GM23338 (cell line): ENCODE data around the gene APOLD1. TPM values are rescaled to one million over a fixed set of nuclear protein-coding genes. Genes with fewer than 3 reads are reported as not detected.
"Not testable (repeated sequence)": the region's sequence is repeated elsewhere in the genome, so short reads cannot be mapped to it uniquely, and the experiment has no call there.

Experiments used
- ATAC-seq: fragments of 200-7000 bp; cut with Tn5 transposase; 3 replicates; pipeline ENCODE4 v1.9.1; 2020
- DNase-seq: peaks from one replicate; pipeline ENCODE4 v3.0.0-alpha.2; 2015; ENCODE audit warnings: low spot score
- H2AFZ ChIP-seq: fragments of 200-600 bp; sonication (generic); 2 replicates; pipeline ENCODE4 v1.8.0; 2016; ENCODE audit warnings: antibody characterized with exemption, mild to moderate bottlenecking, moderate library complexity
- H3F3A ChIP-seq: fragments of 200-600 bp; sonication (generic); replicated peaks from 2 replicates; pipeline ENCODE4 v1.8.0; 2017; ENCODE audit warnings: antibody characterized with exemption, mixed run types, low read depth
- H3K27ac ChIP-seq: fragments of 200-600 bp; sonication (generic); 2 replicates; pipeline ENCODE4 v1.6.1; 2016; ENCODE audit warnings: low read depth
- H3K27me3 ChIP-seq: fragments of 200-600 bp; sonication (generic); 2 replicates; pipeline ENCODE4 v1.8.0; 2016; ENCODE audit warnings: mild to moderate bottlenecking, mixed run types, moderate library complexity; ENCODE audit not compliant: insufficient read depth
- H3K36me3 ChIP-seq: fragments of 200-600 bp; sonication (generic); 2 replicates; pipeline ENCODE4 v1.8.0; 2016; ENCODE audit warnings: mild to moderate bottlenecking; ENCODE audit not compliant: insufficient read depth
- H3K4me1 ChIP-seq: fragments of 200-600 bp; sonication (generic); 2 replicates; pipeline ENCODE4 v1.8.0; 2016; ENCODE audit warnings: mild to moderate bottlenecking, moderate library complexity; ENCODE audit not compliant: insufficient read depth
- H3K4me2 ChIP-seq: fragments of 200-600 bp; sonication (generic); 2 replicates; pipeline ENCODE4 v1.7.1; 2017; ENCODE audit warnings: mixed run types
- H3K4me3 ChIP-seq: fragments of 200-600 bp; sonication (generic); 2 replicates; pipeline ENCODE4 v1.6.1; 2016; ENCODE audit warnings: mixed run types
- H3K79me2 ChIP-seq: fragments of 200-600 bp; sonication (generic); replicated peaks from 2 replicates; pipeline ENCODE4 v1.8.0; 2017; ENCODE audit warnings: mild to moderate bottlenecking; ENCODE audit not compliant: insufficient read depth
- H3K9me2 ChIP-seq: fragments of 200-600 bp; sonication (generic); 2 replicates; pipeline ENCODE4 v1.8.0; 2017; ENCODE audit not compliant: insufficient read depth
- H4K20me1 ChIP-seq: fragments of 200-600 bp; sonication (generic); replicated peaks from 2 replicates; pipeline ENCODE4 v1.8.0; 2017; ENCODE audit warnings: mild to moderate bottlenecking; ENCODE audit not compliant: insufficient read depth
- H3K27ac Mint-ChIP-seq: 2 replicates; pipeline ENCODE4 v1.8.0; 2020; ENCODE audit warnings: inconsistent platforms, mild to moderate bottlenecking, moderate library complexity, mixed read lengths
- H3K27me3 Mint-ChIP-seq: 3 replicates; pipeline ENCODE4 v1.8.0; 2022; ENCODE audit warnings: low read depth, mild to moderate bottlenecking, moderate library complexity, mixed read lengths, inconsistent platforms; ENCODE audit not compliant: insufficient read depth, poor library complexity
- H3K36me3 Mint-ChIP-seq: 3 replicates; pipeline ENCODE4 v1.8.0; 2021; ENCODE audit warnings: low read depth, mild to moderate bottlenecking, inconsistent platforms, moderate library complexity, mixed read lengths
- H3K4me1 Mint-ChIP-seq: 3 replicates; pipeline ENCODE4 v1.8.0; 2020; ENCODE audit warnings: mild to moderate bottlenecking, inconsistent platforms, mixed read lengths
- H3K4me3 Mint-ChIP-seq: 3 replicates; pipeline ENCODE4 v1.8.0; 2021; ENCODE audit warnings: moderate library complexity, mild to moderate bottlenecking, inconsistent platforms, mixed read lengths
- H3K9me3 Mint-ChIP-seq: 3 replicates; pipeline ENCODE4 v1.8.0; 2020; ENCODE audit warnings: moderate library complexity, mild to moderate bottlenecking, inconsistent platforms, mixed read lengths
- CTCF ChIP-seq, 2 experiments: fragments of 200-600 bp in 1 of 2; sonication (generic) in 1 of 2; conservative IDR thresholded peaks; 2 replicates each; pipeline versions ENCODE4 v1.5.1 to v1.6.1; 2016 to 2017; ENCODE audit warnings: antibody characterized with exemption in 2 of 2, low read depth in 2 of 2, mild to moderate bottlenecking in 2 of 2, moderate library complexity in 1 of 2
- EZH2phosphoT487 ChIP-seq: fragments of 200-600 bp; sonication (generic); IDR thresholded peaks from one replicate; pipeline ENCODE4 v1.8.1; 2018; ENCODE audit warnings: antibody characterized with exemption; ENCODE audit not compliant: unreplicated experiment
- REST ChIP-seq: IDR thresholded peaks from one replicate; pipeline ENCODE4 v1.6.1; 2018; ENCODE audit warnings: antibody characterized with exemption; ENCODE audit not compliant: unreplicated experiment
- polyA plus RNA-seq: library from polyadenylated mRNA; unstranded; fragments of >200 nt; fragmentation: Nextera tagmentation; extraction: Ambion mirVana; gene quantifications from 2 replicates; pipeline ENCODE4 v1.2.1, GENCODE V29; 2016
- total RNA-seq: library from RNA; depleted of rRNA; stranded (reverse); fragments of >200 nt; shearing (Covaris generic); gene quantifications from 2 replicates; pipeline ENCODE4 v1.2.3, GENCODE V29; 2014

The APOLD1 gene
- total and polyA plus RNA-seq, 2 experiments from 2014 or later: 0.94 to 1.8 TPM

- no peak for TF ChIP-seq EZH2phosphoT487
Measured at GRCh38 chr12:12784911-12785814, at the start of gene APOLD1 (continued).

GRCh38 chr12:12736759-12737676 lies 48.4 kb upstream of the APOLD1 start:
- Histone ChIP-seq H3K36me3 (no peaks in the 10 kb centered on the region), H3F3A (0 out of 2 replicates have a peak, but pooled peaks cover 4% of the 10 kb centered on the region), H2AFZ (peak overlapping the region; percentile 80), H3K4me3 (no peak overlapping the region), H3K27me3 (no peaks in the 10 kb centered on the region), H3K27ac (0 out of 2 replicates have a peak overlapping the region, but pooled peaks have one; percentile 17), H3K4me2 (no peak overlapping the region), H3K9me2 (no peaks in the 10 kb centered on the region), H4K20me1 (no peaks in the 10 kb centered on the region), H3K4me1 (no peaks in the 10 kb centered on the region), H3K79me2 (no peaks in the 10 kb centered on the region)
- Mint-ChIP-seq H3K4me3 (no peak overlapping the region), H3K9me3 (no peaks in the 10 kb centered on the region), H3K27me3 (peaks cover 3% of the 10 kb centered on the region), H3K4me1 (peaks cover 17% of the 10 kb centered on the region), H3K27ac (0 out of 2 replicates have a peak overlapping the region, but pooled peaks have one; percentile 43), H3K36me3 (no peaks in the 10 kb centered on the region)
- peak; percentile 75 for DNase-seq
- peak; percentile 82 for ATAC-seq
- TF ChIP-seq REST (no peak), CTCF (conservative IDR thresholded peaks at IDR 0.05; ENCODE audit: low read depth in 2 of 2) (peak; percentile 51 to 69)

- not testable (repeated sequence) for H3K36me3 ChIP-seq, H3K9me3 Mint-ChIP-seq, H3K4me3 ChIP-seq, DNase-seq, H3K27ac ChIP-seq, H3K36me3 Mint-ChIP-seq, H3K4me1 ChIP-seq, H3K4me2 ChIP-seq, H2AFZ ChIP-seq, H3F3A ChIP-seq, H3K27me3 Mint-ChIP-seq, H3K4me3 Mint-ChIP-seq, ATAC-seq, H3K27me3 ChIP-seq, H3K79me2 ChIP-seq, H3K9me2 ChIP-seq, H3K27ac Mint-ChIP-seq, H4K20me1 ChIP-seq
- H3K4me1 Mint-ChIP-seq: peaks cover 17% of the 10 kb centered on the region
Measured at GRCh38 chr12:12738152-12738551, 47.3 kb upstream of the APOLD1 start.
